Karpas-422 (cell line): Measurements from ENCODE around the gene LRRC1. TPM values are rescaled to one million over a fixed set of nuclear protein-coding genes. Genes with fewer than 3 reads are reported as not detected.

Source experiments
- DNase-seq: peaks from one replicate; pipeline ENCODE4 v3.0.0-alpha.2; 2015
- H2AFZ ChIP-seq: fragments of 200-600 bp; sonication (generic); 2 replicates; pipeline ENCODE4 v1.6.1; 2014; ENCODE audit warnings: antibody characterized with exemption, low read length, mixed read lengths
- H3K27ac ChIP-seq: fragments of 200-600 bp; sonication (generic); 2 replicates; pipeline ENCODE4 v1.5.1; 2014; ENCODE audit warnings: mild to moderate bottlenecking, low read length, moderate library complexity
- H3K27me3 ChIP-seq: fragments of 200-600 bp; sonication (generic); 2 replicates; pipeline ENCODE4 v1.6.1; 2014; ENCODE audit warnings: low read length, mixed read lengths
- H3K36me3 ChIP-seq: fragments of 200-600 bp; sonication (generic); 2 replicates; pipeline ENCODE4 v1.6.1; 2014; ENCODE audit warnings: low read length, mixed read lengths; ENCODE audit not compliant: insufficient read depth
- H3K4me1 ChIP-seq: fragments of 200-600 bp; sonication (generic); 2 replicates; pipeline ENCODE4 v1.6.1; 2014; ENCODE audit warnings: mild to moderate bottlenecking, low read length, mixed read lengths
- H3K4me2 ChIP-seq: fragments of 200-600 bp; sonication (generic); 2 replicates; pipeline ENCODE4 v1.6.1; 2014; ENCODE audit warnings: low read length, low read depth, mild to moderate bottlenecking; ENCODE audit not compliant: poor library complexity, severe bottlenecking
- H3K4me3 ChIP-seq: fragments of 200-600 bp; sonication (generic); 2 replicates; pipeline ENCODE4 v1.5.1; 2014; ENCODE audit warnings: mild to moderate bottlenecking, antibody characterized with exemption, low read length, mixed read lengths
- H3K79me2 ChIP-seq: fragments of 200-600 bp; sonication (generic); 2 replicates; pipeline ENCODE4 v1.6.1; 2014; ENCODE audit warnings: mild to moderate bottlenecking, low read length, mixed read lengths
- H3K9ac ChIP-seq: fragments of 200-600 bp; sonication (generic); 2 replicates; pipeline ENCODE4 v1.6.0; 2014; ENCODE audit warnings: low read length
- H3K9me2 ChIP-seq: fragments of 200-600 bp; sonication (generic), shearing (Covaris generic); replicated peaks from 2 replicates; pipeline ENCODE4 v1.6.0; 2014; ENCODE audit warnings: mild to moderate bottlenecking, low read length, moderate library complexity; ENCODE audit not compliant: insufficient read depth
- H3K9me3 ChIP-seq: fragments of 300-700, 200-600 bp; sonication (generic); 2 replicates; pipeline ENCODE4 v1.6.1; 2014; ENCODE audit warnings: low read length, mixed read lengths
- H4K20me1 ChIP-seq: fragments of 200-600 bp; sonication (generic); 2 replicates; pipeline ENCODE4 v1.6.1; 2014; ENCODE audit warnings: mild to moderate bottlenecking, antibody characterized with exemption, low read length, low read depth; ENCODE audit not compliant: insufficient read depth
- total RNA-seq: library from RNA; depleted of rRNA; stranded (reverse); fragments of >200 nt; shearing (Covaris generic); gene quantifications from 2 replicates; pipeline ENCODE4 v1.2.3, GENCODE V29; 2014; ENCODE audit warnings: low replicate concordance

LRRC1 gene
- total RNA-seq, 1 experiment from 2014 or later, result 0.15 TPM

DNA sequence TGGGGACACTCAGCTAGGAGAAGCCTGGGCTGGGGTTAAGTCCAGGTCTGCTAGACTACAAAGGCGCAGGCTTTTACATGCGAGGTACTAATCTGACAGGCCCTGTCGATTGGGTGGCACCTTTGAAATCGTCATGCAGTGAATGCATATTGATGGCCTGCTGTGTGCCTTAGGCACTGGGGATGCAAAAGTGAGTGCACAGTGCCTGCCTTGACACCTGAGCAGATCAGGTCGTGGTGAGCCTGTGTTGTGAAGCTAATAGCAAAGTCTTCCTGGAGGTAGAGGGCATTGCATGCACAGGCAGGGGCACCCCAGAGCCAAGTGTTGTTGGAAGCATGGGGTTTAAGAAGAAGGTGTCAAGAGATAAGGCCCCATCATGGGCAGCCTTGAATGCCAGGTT is 16.9 kb downstream of the LRRC1 start:
- Histone ChIP-seq H3K36me3 (no peaks in the 10 kb centered on the region), H2AFZ (no peak overlapping the region), H3K27me3 (no peaks in the 10 kb centered on the region)

DNA sequence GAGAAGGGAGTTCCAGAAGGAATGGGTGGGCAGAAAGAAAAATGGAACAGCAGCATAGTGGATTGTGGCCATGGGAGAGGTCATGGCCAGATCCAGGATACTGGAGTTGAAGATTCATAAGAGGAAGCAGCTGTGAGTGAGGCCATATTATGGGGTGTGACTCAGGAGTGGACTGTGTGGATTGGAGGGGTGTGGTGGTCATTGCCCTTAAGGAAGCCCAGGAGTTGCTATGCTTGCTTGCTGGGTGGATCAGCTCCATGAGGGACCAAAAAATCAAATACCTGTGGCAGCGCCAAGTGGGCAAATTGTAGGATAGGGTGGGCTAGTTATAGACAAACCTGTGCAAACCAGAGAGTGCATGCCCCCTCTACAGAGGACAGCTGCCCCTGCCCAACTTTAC is 18.3 kb downstream of the LRRC1 start:
- H3K36me3 ChIP-seq, result no peaks in the 10 kb centered on the region
- no peaks in the 10 kb centered on the region for H3K27me3 ChIP-seq
- H3K9ac ChIP-seq, result no peak overlapping the region
- no peaks in the 10 kb centered on the region for H3K4me1 ChIP-seq
- H3K79me2 ChIP-seq, result no peaks in the 10 kb centered on the region
- H2AFZ ChIP-seq, result no peak overlapping the region
- no peak for DNase-seq
- H3K27ac ChIP-seq, result no peak overlapping the region
- H3K4me3 ChIP-seq, result no peak overlapping the region
- H3K4me2 ChIP-seq, result no peak overlapping the region
- no peaks in the 10 kb centered on the region for H4K20me1 ChIP-seq
- no peaks in the 10 kb centered on the region for H3K9me2 ChIP-seq
- no peaks in the 10 kb centered on the region for H3K9me3 ChIP-seq

More for the DNA sequence above, 16.9 kb downstream of the LRRC1 start:
- H3K4me1 ChIP-seq, result no peaks in the 10 kb centered on the region
- no peak overlapping the region for H3K4me3 ChIP-seq
- no peak overlapping the region for H3K27ac ChIP-seq
- H3K4me2 ChIP-seq, result no peak overlapping the region
- no peaks in the 10 kb centered on the region for H4K20me1 ChIP-seq
- H3K9me2 ChIP-seq, result no peaks in the 10 kb centered on the region
- no peak for DNase-seq
- H3K79me2 ChIP-seq, result no peaks in the 10 kb centered on the region
- no peak overlapping the region for H3K9ac ChIP-seq
- no peaks in the 10 kb centered on the region for H3K9me3 ChIP-seq

DNA sequence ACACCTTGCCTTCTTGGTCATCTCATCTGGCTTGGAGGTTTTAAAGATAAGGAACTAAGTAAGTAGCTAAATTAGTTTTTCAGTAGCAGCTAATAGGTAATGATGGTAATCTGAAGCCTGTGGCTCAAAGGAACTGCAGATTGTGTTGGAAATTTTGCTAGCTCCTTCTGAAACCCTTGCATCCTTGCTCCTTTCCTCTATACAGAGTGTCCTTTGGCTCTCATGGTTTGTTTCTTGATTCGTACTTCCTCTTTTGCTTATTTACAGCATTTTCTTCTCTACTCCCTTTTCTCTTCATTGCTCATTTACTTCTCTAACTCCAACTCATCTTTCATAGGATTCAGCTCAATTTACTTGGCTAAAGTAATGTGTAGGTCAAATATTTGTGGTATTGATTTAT is 19.0 kb downstream of the LRRC1 start:
- Histone ChIP-seq H4K20me1 (no peaks in the 10 kb centered on the region), H3K4me3 (no peak overlapping the region), H3K9ac (no peak overlapping the region), H3K27me3 (no peaks in the 10 kb centered on the region), H3K9me2 (no peaks in the 10 kb centered on the region), H3K79me2 (no peaks in the 10 kb centered on the region), H3K36me3 (no peaks in the 10 kb centered on the region), H2AFZ (no peak overlapping the region), H3K9me3 (no peaks in the 10 kb centered on the region), H3K4me2 (no peak overlapping the region), H3K4me1 (no peaks in the 10 kb centered on the region), H3K27ac (no peak overlapping the region)
- DNase-seq, result no peak

DNA sequence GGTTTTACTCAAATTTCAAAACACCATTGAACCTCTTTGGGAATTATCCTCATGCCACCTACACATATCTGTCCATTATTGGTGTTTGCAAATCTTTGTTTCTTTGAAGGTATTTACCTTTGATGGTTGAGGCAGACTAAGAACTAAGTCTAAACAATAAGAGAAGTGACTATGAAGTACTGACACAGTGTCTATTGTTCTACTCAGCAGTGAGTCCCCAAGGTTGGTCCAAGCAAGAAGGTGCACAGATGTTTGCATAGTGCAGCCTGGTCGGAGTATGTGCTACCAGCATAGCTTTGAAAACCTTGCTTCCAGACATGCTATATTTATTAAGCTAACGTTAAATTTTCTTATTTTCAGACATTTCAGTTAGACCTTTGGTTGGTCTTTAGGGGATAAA is 19.5 kb downstream of the LRRC1 start:
- no peaks in the 10 kb centered on the region for H3K4me1 ChIP-seq
- H3K36me3 ChIP-seq, result no peaks in the 10 kb centered on the region

DNA sequence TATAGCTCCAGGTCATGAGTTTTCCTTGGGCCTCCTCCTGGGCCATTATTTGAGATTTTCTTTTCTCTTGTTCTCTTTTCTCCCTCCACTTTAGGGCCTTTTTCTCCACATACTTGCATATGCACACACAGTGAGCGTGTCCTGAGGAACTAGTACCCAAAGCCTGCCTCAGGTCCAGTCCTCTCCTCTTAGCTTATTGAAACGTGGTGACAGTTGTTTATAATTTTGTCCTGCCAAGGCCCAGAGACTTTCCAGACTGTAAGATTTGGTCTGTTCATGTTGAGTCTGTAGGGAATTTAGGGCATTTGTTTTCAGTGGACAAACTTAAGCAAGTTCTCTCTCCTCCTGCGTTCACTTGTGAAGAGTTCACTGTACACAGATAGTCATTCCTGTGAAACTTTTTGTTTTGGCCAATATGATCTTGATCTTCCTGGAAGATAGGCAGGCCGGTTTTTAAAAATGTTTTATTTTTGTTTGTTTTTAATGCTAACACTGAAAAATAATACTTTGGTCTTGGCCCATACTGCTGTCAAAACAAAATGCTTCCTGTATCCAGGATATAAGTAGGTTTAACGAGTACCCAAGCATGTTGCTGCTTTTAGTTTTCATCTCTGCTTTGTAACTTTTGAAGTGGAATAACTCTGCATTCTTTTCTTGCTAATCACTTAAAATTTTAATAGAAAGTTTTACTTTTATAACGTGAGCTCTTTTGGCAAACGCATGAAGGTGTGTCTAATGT is 20.7 kb downstream of the LRRC1 start:
- Histone ChIP-seq H3K79me2 (no peaks in the 10 kb centered on the region), H3K4me3 (no peak overlapping the region)
- no peak for DNase-seq

More for the DNA sequence above, 19.5 kb downstream of the LRRC1 start:
- Histone ChIP-seq H3K4me3 (no peak overlapping the region), H3K27me3 (no peaks in the 10 kb centered on the region), H2AFZ (no peak overlapping the region), H3K9me3 (no peaks in the 10 kb centered on the region), H3K9ac (no peak overlapping the region), H3K79me2 (no peaks in the 10 kb centered on the region), H3K4me2 (no peak overlapping the region), H3K9me2 (no peaks in the 10 kb centered on the region), H3K27ac (no peak overlapping the region), H4K20me1 (no peaks in the 10 kb centered on the region)
- DNase-seq, result no peak

DNA sequence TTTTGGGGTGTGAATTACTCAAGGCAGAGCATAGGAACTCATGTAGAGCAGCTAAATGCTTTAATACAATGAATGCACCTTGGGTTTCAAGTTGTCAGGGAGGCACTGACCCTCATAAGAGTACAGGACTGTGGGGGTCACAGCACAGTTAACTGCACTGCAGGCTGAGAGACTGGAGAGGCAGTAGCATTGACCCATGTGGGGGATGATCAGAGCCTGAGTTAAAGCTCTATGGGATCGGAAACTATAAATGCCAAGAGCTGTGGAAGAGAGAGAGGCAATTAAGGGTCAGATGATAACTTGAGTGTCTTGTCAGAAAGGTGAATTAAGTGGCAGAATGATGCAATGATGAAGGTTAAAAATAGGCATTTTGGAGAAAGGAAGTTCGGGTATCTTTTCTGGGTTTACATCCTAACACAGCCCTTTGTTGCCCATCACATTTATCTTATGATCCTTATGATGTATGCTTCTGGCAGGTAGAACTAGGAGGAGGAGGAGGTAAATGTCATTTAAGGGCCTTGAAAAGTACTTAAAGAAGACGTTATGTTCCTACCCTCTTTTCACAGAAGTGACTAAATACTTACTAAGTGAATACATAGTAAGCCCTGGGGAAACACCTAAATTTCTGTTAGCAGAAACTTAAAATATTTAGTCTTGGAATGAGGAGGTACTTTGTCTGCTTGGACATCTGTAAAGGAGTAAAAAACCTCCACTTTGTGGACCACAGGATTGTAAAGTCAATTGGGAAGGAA is 24.2 kb downstream of the LRRC1 start:
- H3K4me2 ChIP-seq, result no peak overlapping the region
- H3K36me3 ChIP-seq, result no peaks in the 10 kb centered on the region
- H3K4me3 ChIP-seq, result no peak overlapping the region
- H3K9me2 ChIP-seq, result no peaks in the 10 kb centered on the region
- H3K9me3 ChIP-seq, result no peaks in the 10 kb centered on the region
- no peaks in the 10 kb centered on the region for H3K79me2 ChIP-seq
- H3K27ac ChIP-seq, result no peak overlapping the region
- no peaks in the 10 kb centered on the region for H3K4me1 ChIP-seq
- no peak overlapping the region for H2AFZ ChIP-seq
- H4K20me1 ChIP-seq, result peaks cover 6% of the 10 kb centered on the region; the same call in 1 of the 2 replicates
- DNase-seq, result no peak
- no peaks in the 10 kb centered on the region for H3K27me3 ChIP-seq
- no peak overlapping the region for H3K9ac ChIP-seq

More for the DNA sequence above, 20.7 kb downstream of the LRRC1 start:
- no peaks in the 10 kb centered on the region for H4K20me1 ChIP-seq
- H3K27me3 ChIP-seq, result no peaks in the 10 kb centered on the region
- no peaks in the 10 kb centered on the region for H3K4me1 ChIP-seq
- no peaks in the 10 kb centered on the region for H3K9me3 ChIP-seq
- H3K9ac ChIP-seq, result no peak overlapping the region
- H3K4me2 ChIP-seq, result no peak overlapping the region
- no peak overlapping the region for H3K27ac ChIP-seq
- H3K9me2 ChIP-seq, result no peaks in the 10 kb centered on the region
- no peaks in the 10 kb centered on the region for H3K36me3 ChIP-seq
- no peak overlapping the region for H2AFZ ChIP-seq

DNA sequence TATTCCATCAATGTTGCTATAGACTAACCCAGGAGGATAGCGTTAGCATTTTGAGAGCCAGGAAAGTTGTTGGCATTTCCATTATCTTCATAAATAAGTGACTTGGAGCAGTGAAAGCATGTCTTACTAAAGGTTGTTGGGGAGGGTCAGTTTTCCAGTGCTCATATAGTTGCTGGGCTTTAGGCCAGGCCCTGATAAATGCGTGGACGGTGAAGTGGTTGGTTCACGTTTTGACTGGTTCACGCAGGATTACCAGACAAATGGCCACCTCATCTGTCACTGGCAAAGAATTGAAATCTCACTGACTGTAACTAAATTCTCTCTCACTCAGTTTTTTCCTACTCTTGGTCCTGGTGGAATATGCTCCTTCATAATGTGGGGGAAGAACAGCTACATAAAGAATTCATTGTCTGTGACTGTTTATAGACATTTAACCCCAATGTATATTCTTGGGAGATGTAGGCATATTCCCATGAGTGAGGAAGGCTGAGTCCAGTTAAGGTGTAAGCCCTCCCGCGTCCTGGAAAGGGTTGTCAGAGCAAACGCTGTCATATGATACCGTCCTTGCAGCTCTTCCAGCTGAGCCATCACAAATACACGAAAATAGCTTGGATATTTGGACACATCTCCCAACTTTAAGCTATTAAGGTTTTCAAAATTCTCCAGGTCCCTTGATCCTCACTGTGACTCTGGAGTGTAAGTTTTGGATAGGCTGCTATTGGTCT is 27.8 kb downstream of the LRRC1 start:
- Histone ChIP-seq H4K20me1 (peaks cover 6% of the 10 kb centered on the region; the same call in 1 of the 2 replicates), H3K9me3 (no peaks in the 10 kb centered on the region), H3K4me3 (no peak overlapping the region), H3K79me2 (no peaks in the 10 kb centered on the region), H3K9ac (no peak overlapping the region), H3K36me3 (no peaks in the 10 kb centered on the region), H3K27me3 (no peaks in the 10 kb centered on the region), H3K4me1 (no peaks in the 10 kb centered on the region), H3K4me2 (no peak overlapping the region), H2AFZ (no peak overlapping the region), H3K27ac (no peak overlapping the region), H3K9me2 (no peaks in the 10 kb centered on the region)
- no peak for DNase-seq

DNA sequence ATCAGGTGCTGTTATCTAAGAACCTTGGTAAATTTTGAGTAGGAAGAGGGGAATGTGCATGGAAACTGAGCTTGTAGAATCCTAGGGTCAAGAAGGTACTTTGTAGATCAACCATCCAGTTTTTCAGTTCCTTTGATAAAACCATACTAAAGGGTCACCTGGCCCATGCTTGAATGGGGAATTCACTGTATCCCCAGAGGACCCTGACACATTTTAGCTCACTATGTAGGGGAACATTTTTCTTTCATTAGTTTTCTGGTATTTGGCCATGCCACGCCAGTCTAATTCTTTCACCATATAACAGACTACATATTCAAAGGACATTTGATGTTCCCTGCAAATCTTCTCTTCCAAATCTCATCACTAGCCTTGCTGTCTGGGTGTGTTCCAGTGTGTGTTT is 29.9 kb downstream of the LRRC1 start:
- no peak for DNase-seq
- Histone ChIP-seq H2AFZ (no peak overlapping the region), H3K4me3 (no peak overlapping the region), H4K20me1 (peaks cover 6% of the 10 kb centered on the region; the same call in 1 of the 2 replicates), H3K27ac (no peak overlapping the region), H3K27me3 (no peaks in the 10 kb centered on the region), H3K4me2 (no peak overlapping the region), H3K4me1 (no peaks in the 10 kb centered on the region), H3K79me2 (no peaks in the 10 kb centered on the region), H3K9ac (no peak overlapping the region), H3K9me2 (no peaks in the 10 kb centered on the region), H3K9me3 (no peaks in the 10 kb centered on the region), H3K36me3 (no peaks in the 10 kb centered on the region)
